A549 (cell line): Measurements from ENCODE around the gene PCDHA12.

Experiments used
- CTCF ChIP-seq: fragments of >200 bp; sonication (Bioruptor Twin); formaldehyde crosslinking; IDR thresholded peaks from 3 replicates; pipeline ENCODE4 v1.5.1; 2016
- ESRRA ChIP-seq: fragments of 150-350 bp; IDR thresholded peaks from 2 replicates; pipeline ENCODE4 v1.6.1; 2014; ENCODE audit warnings: mild to moderate bottlenecking, low read length, borderline replicate concordance

GRCh38 chr5:140827704-140828361 is 47.3 kb upstream of the PCDHA12 start, which contains the start of gene PCDHA6:
- no peak for TF ChIP-seq ESRRA
- no peak for TF ChIP-seq CTCF
